HG03060 (cell line): Measurements from ENCODE around the gene PATJ.
"Not testable (repeated sequence)": the region's sequence is repeated elsewhere in the genome, so short reads cannot be mapped to it uniquely, and the experiment has no call there.

Source experiments
- ATAC-seq: cut with Tn5 transposase; IDR thresholded peaks from one replicate; pipeline ENCODE4 v1.9.1; 2021; ENCODE audit warnings: low read depth, moderate number of reproducible peaks; ENCODE audit not compliant: unreplicated experiment

The PATJ gene

GRCh38 chr1:61746813-61747212 is 4.5 kb downstream of the PATJ start:
- no peak for ATAC-seq

- ATAC-seq: no peak
Measured at GRCh38 chr1:61748566-61748965, 6.3 kb downstream of the PATJ start.

DNA sequence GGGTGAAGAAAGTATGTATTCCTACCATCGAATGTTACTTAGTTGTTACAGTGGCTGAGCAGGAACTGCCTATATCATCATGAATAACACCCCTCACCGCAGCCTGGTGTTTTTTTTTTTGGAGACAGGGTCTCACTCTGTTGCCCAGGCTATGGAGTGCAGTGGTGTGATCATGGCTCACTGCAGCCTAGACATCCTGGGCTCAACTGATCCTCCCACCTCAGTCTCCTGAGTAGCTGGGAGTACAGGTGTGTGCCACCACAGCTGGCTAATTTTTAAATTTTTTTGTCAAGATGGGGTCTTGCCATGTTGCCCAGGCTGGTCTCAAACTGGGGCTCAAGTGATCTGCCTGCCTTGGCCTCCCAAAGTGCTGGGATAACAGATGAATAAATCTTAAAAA is 7.3 kb downstream of the PATJ start:
- ATAC-seq: no peak

DNA sequence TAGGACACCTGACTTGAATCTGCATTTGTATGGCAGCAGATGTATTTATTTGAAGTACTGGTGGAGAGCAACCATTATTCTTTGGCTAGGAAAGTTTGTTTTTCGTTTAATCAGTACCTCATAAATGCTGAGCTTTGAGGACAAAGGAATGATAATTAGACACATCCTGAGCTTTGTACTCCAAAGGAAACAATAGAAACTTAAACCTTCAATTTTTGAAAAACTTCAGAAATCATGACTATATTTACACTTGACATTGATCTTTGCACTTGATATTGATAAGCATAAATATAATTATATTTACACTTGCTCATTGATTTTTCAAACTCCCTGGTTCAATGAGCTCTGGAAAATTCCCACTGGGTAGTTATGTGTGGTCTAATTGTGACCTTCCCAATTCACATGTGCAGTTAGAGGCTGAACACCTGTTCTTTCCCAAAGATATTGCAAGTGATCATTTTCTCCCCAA is 10.7 kb downstream of the PATJ start:
- ATAC-seq: no peak

GRCh38 chr1:61753998-61754508 is 11.8 kb downstream of the PATJ start:
- no peak for ATAC-seq

GRCh38 chr1:61754545-61754944 is 12.3 kb downstream of the PATJ start:
- ATAC-seq: no peak

GRCh38 chr1:61756773-61757172 is 14.5 kb downstream of the PATJ start:
- no peak for ATAC-seq

- no peak for ATAC-seq
Measured at GRCh38 chr1:61757950-61758349, 15.7 kb downstream of the PATJ start.

- no peak for ATAC-seq
Measured at GRCh38 chr1:61770131-61770530, 27.9 kb downstream of the PATJ start.

GRCh38 chr1:61776091-61776490 is 33.8 kb downstream of the PATJ start:
- no peak for ATAC-seq

- ATAC-seq: no peak
Measured at GRCh38 chr1:61779231-61779630, 37.0 kb downstream of the PATJ start.

- no peak for ATAC-seq
Measured at GRCh38 chr1:61781151-61781550, 38.9 kb downstream of the PATJ start.

DNA sequence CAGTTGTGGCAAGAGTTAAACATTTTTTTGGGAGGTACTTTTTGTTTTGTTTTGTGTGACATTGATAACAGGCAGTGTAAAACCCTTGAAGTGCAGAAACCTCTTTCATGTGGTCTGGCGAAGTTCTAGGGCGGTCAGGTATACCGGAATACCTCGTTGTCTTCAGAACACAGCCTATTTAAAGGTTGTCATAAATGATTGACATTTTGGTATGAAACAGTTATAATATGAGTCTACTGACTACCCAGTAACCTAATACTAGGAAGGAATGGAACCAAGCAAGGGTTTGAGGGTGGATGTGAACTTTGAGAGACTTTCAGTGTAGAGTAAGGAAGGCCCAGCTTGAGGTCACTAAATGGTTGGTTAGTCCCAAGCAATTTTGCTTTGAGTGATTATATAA is 40.5 kb downstream of the PATJ start:
- ATAC-seq: no peak

DNA sequence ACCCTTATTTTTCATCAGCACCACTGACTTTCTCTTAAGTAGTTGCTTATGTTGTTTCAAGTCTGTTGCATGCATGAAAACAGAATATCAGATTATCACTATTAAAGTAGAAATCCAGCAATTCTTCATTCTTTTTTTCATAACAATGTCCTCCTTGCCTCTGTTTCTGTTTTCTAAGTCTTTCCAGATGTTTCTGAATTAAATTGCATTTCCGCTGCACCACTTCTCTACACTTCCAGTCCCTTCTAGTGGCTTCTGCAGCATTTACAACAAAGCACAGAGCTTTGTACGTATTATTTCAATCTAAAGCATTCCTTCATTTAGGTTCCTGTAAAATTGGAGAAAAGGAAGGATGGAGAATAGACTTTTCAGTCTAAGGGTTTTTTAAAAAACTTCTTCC is 42.4 kb downstream of the PATJ start:
- ATAC-seq: no peak

DNA sequence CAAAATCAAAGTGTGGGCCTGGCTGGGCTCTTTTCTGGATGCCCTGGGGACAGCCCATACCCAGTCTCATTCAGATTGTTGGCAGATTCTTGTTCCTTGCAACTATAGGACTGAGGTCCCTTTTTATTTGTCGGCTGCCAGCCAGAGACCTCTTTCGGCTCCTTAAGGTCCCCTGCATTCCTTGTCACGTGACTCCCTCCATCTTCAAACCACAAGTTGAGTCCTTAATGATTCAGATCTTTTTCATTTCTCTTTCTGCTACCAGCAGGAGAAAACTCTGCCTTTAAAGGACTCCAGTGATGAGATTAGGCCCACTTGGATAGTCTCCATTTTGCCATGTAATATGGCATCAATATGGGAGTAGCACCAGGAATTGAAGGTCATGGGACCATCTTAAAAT is 48.6 kb downstream of the PATJ start:
- no peak for ATAC-seq

- no peak for ATAC-seq
Measured at GRCh38 chr1:61797045-61797755, 54.9 kb downstream of the PATJ start.

- not testable (repeated sequence) for ATAC-seq
Measured at GRCh38 chr1:61801047-61801446, 58.8 kb downstream of the PATJ start.

GRCh38 chr1:61807606-61808140 is 65.4 kb downstream of the PATJ start:
- no peak for ATAC-seq

- no peak for ATAC-seq
Measured at GRCh38 chr1:61808321-61808720, 66.0 kb downstream of the PATJ start.

DNA sequence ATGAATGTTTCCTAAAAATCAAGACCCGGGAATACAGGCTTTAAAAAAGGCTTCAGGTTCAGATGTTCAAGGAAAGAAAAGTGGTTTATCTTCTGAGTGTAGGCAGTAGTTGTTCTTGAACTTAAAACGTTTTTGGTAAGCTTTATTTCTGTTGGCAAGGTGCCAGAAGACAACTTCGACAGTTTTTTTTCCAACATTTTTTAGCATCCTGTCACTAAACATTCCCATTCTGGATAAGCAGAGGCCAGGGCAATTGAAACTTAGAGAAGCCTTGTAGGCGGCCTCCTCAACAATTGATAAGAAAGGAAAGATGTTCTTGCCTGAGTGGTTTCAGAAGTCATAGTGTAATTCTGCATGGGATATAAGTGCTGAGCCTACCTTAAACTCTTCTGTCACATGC is 66.7 kb downstream of the PATJ start:
- ATAC-seq: no peak

GRCh38 chr1:61812916-61813315 is 70.6 kb downstream of the PATJ start:
- ATAC-seq: no peak

- ATAC-seq: no peak
Measured at GRCh38 chr1:61816191-61816590, 73.9 kb downstream of the PATJ start.
